Activated T-helper 9 cell treated with anti-CD3 and anti-CD28 coated beads, Interleukin-2, amount 50 U/mL, for 16 hours (primary cell): ENCODE measurements around the gene GSC2.

Experiments
- DNase-seq: peaks from one replicate; pipeline ENCODE4 v3.0.0-alpha.2; 2020; ENCODE audit warnings: low read depth

The GSC2 gene, protein sequence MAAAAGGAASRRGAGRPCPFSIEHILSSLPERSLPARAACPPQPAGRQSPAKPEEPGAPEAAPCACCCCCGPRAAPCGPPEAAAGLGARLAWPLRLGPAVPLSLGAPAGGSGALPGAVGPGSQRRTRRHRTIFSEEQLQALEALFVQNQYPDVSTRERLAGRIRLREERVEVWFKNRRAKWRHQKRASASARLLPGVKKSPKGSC

GRCh38 chr22:19149991-19150390 is at the start of gene GSC2:
GSC2 (minus strand) TSS chr22:19150292; CDS start chr22:19150283, 9 bp downstream.
- DNase-seq = no peak

GRCh38 chr22:19199479-19199878 is 49.4 kb upstream of the GSC2 start:
- DNase-seq = no peak

DNA sequence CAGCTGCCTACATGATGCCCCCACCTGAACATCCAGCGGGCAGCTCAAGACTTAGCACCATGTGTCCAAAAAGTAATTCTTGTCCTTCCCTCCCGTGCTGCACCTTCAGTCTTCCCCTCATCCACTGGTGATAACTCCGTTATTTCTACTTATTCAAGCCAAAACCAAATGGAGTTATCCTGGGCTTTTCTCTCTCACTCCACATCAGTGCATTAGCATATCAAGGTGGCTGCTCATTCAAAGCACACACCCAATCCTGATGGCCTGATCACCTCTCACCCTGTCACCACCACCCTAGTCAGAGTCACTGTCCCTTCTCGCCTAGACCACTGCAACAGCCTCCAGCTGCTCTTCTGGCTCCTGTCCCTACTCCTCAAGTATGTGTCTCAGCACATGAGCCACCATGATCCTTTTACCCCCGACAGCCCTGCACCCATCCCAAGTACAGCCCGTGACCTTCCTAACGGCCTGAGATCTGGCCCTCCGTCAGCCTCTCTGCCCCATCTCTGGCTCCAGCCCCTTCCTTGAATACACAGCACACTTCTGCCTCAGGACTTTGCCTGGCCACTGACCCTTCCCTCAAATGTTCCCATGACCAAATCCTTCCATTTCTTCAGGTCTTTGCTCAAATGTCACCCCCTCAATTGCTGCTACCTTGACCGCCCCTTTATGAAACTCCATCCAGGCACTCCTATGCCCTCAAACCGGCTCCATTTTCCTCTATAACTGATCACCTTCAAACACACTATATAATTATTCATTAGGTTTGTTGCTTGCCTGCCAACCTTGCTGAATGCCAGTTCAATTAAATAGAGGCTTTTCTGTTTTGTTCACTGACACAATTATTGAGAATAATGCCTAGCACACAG is 48.1 kb upstream of the GSC2 start:
- DNase-seq = no peak

- no peak for DNase-seq
Observed at GRCh38 chr22:19196841-19197612, 46.9 kb upstream of the GSC2 start.

- no peak for DNase-seq
Observed at GRCh38 chr22:19195796-19196731, 46.0 kb upstream of the GSC2 start.

DNA sequence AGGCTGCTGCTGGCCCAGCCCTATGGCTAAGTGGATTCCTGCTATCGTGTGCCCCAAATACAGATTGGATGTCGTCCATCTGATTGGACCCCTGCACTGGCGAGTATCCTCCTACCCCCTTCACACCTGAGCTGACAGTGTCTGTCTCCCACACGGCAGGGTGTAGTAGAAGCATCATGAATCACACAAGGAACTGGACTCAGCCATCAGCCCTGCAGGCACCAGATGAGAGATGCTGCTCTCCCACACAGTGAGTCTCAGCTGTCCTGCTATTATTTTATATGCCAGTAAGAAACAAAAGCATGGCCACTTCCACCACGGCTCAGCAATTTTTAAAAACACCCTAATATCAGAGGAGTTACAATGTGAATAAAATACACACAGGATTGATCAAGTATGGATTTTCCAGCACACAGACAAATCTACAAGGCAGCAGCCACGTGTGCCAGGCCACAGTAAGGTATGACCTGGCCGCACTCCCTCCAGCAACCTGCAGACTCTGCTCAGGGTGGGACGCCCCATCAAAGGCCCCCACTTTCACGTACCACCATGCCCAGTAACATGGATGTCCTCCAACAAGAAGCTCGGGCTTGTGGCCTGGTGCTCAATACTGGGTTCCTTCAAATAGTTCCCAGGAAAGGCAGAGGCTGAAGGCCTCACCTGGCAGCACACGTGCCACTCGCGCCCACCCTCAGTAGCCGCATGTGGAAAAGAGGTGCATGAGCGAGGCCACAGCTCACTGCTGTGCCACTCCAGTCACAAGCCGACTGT is 44.9 kb upstream of the GSC2 start:
- no peak for DNase-seq

DNA sequence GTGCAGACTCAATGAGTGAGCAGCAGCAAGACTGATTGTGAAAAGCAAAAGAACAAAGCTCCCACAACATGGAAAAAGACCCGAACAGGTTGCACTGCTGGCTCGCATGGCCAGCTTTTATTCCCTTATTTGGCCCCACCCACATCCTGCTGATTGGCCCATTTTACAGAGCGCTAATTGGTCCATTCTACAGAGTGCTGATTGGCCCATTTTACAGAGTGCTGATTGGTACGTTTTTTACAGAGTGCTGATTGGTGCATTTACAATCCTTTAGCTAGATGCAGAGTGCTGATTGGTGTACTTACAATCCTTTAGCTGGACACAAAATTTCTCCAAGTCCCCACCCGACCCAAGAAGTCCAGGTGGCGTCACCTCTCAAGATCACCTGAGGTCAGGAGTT is 43.8 kb upstream of the GSC2 start:
- DNase-seq = no peak

GRCh38 chr22:19187716-19188563 is 37.8 kb upstream of the GSC2 start:
- no peak for DNase-seq

GRCh38 chr22:19184276-19184997 is 34.3 kb upstream of the GSC2 start:
- DNase-seq = no peak

DNA sequence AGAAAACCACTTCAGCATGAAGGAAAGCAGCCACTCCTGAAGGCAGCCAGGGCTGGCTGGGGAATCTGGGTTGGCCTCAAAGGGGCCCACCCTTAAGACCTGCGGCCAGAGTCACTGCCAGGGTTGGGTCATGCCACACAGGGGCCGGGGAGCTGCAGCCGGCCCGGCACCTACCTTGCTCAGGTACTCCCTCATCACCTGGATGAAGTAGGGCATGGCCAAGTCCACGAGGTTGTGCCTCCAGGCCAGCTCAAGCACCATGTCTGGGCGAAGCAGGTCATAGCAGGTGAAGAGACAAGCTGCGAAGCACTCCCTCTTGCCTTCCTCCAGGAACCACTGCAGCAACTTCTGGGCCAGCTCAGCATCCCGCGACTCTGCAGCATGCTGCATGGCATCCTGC is 33.1 kb upstream of the GSC2 start:
- DNase-seq = no peak

GRCh38 chr22:19182472-19183157 is 32.5 kb upstream of the GSC2 start:
- no peak for DNase-seq

DNA sequence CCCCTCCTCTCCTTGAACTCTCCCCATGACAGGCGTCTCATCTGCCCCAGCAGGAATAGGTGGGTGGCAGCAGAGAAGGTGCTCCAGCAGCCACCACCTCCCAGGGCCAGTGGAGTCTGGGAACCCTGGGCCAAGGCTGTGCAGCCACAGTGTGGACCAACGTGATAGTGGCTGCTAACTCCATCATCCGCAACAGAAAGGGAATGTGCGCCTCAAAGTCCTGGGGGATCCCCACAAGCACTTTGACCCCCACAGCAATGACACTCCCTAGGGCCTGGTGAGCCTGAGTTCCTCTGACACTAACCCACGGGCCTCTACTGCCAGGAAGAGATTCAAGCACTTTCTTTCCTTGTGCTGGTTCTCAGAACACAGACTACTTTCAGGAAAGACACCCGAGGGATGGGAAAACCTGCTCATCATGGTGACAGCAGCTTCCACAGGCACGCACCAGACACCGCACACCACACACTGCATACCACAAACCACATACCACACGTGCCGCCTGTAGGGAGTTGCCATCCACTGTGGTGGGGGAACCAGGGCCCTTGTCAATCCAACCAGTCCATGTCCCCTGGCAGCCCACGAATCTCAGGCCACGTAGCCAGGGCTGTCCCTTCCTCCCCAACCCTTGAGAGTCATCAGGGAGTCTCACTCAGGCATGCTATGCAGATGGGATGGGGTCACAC is 31.8 kb upstream of the GSC2 start:
- no peak for DNase-seq

GRCh38 chr22:19180740-19181410 is 30.8 kb upstream of the GSC2 start:
- no peak for DNase-seq

DNA sequence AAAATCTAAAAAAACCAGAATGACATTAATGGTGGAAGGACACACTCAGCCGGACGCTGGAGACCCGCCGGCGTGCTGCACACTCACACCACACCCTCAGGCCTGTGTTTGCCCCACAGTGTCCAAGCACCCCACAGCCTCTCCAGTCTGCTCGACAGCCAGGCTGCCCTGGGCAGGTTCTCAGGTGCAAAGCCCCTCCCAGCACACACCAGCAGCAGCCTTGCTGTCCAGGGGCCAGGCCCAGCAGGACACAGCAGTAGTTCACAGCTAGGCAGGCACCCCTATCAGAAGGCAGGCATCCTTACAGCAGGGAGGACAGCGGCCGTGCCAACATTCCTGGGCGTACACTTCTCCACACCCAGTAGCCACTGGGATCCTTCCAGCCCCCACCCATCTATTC is 30.1 kb upstream of the GSC2 start:
- no peak for DNase-seq

- DNase-seq = no peak
Observed at GRCh38 chr22:19179497-19180048, 29.5 kb upstream of the GSC2 start.

DNA sequence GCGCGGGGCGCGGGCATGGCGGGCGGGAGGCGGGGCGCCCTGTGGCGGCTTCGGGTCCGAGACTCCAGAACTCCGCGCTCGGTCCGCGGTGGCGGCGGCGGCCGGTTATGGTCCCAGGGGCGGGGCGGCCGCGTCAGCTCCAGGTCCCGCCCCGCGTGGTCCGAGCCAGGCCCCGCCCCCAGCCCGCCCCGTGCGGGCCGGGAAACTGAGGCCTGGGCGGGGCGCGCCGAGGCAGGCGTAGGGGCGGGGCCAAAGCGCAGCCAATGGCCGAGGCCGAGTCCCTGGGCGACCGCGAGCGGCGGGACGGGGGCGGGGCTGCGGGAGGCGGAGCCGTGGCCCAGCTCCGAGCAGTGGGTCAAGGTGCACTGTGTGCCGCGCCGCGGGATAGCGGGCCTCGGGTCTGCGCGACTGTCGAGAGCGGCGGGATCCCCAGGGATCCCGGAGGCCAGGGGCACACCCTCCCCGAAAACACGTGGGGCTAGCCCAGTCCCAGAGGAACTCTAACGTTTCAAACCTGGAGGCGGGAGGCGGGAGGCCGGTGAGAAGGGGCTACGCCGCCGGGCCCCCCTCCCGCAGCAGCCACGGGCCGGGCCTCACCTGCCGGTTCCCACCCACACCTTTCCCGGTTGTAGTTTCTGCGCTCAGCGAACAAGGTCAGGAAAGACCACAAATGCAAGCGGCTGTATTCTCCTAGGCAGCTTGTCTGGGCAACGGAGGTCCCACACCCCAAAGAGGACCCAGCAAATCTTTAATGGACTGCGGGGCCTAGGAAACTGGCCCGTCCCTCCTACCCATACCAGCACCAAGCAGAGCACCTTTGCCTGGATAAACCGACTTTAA is 28.8 kb upstream of the GSC2 start, which contains the start of gene SLC25A1:
Gene SLC25A1, minus strand, starts transcription at position 80 of the 840 bp plus-strand sequence. Its CDS starts 63 bp downstream, at position 17.
- peak; percentile 80 for DNase-seq
